WTC11 (cell line): Measurements from ENCODE around the gene S1PR5. TPM values are rescaled to one million over a fixed set of nuclear protein-coding genes. Genes with fewer than 3 reads are reported as not detected.

ENCODE experiments used
- AR ChIP-seq: fragments of 250-450 bp; sonication (Bioruptor Pico); IDR thresholded peaks from 2 replicates; pipeline ENCODE4 v1.9.0; 2021; ENCODE audit warnings: mild to moderate bottlenecking
- CBFB ChIP-seq: sonication (generic); formaldehyde crosslinking; IDR thresholded peaks from 2 replicates; pipeline ENCODE4 v1.8.1; 2022; ENCODE audit warnings: mild to moderate bottlenecking, low read depth, missing genetic modification reagents
- CREM ChIP-seq: sonication (generic); formaldehyde crosslinking; IDR thresholded peaks from 2 replicates; pipeline ENCODE4 v1.8.1; 2022; ENCODE audit warnings: mild to moderate bottlenecking, missing genetic modification reagents, moderate library complexity
- ELF4 ChIP-seq: sonication (generic); formaldehyde crosslinking; IDR thresholded peaks from 2 replicates; pipeline ENCODE4 v1.8.1; 2022; ENCODE audit warnings: low read depth, mild to moderate bottlenecking, moderate library complexity, missing genetic modification reagents
- FOXJ3 ChIP-seq: sonication (generic); formaldehyde crosslinking; IDR thresholded peaks from 2 replicates; pipeline ENCODE4 v1.9.0; 2021; ENCODE audit warnings: missing genetic modification reagents, mild to moderate bottlenecking, borderline replicate concordance
- HMGXB4 ChIP-seq: sonication (generic); formaldehyde crosslinking; IDR thresholded peaks from 2 replicates; pipeline ENCODE4 v1.8.1; 2023; ENCODE audit warnings: mild to moderate bottlenecking, moderate library complexity, missing genetic modification reagents
- IRF1 ChIP-seq: sonication (generic); formaldehyde crosslinking; IDR thresholded peaks from 2 replicates; pipeline ENCODE4 v1.8.0; 2023; ENCODE audit warnings: missing genetic modification reagents
- NFE2L1 ChIP-seq: sonication (generic); formaldehyde crosslinking; IDR thresholded peaks from 2 replicates; pipeline ENCODE4 v1.8.1; 2023; ENCODE audit warnings: missing genetic modification reagents
- PRDM15 ChIP-seq: sonication (generic); formaldehyde crosslinking; IDR thresholded peaks from 2 replicates; pipeline ENCODE4 v1.8.0; 2022; ENCODE audit warnings: missing genetic modification reagents
- SP1 ChIP-seq: sonication (generic); formaldehyde crosslinking; conservative IDR thresholded peaks from 2 replicates; pipeline ENCODE4 v1.8.1; 2022; ENCODE audit warnings: missing genetic modification reagents
- STAT6 ChIP-seq: sonication (generic); formaldehyde crosslinking; conservative IDR thresholded peaks from 2 replicates; pipeline ENCODE4 v1.8.1; 2023; ENCODE audit warnings: mild to moderate bottlenecking, low read depth, missing genetic modification reagents, moderate library complexity
- USF1 ChIP-seq: sonication (generic); formaldehyde crosslinking; IDR thresholded peaks from 2 replicates; pipeline ENCODE4 v1.8.0; 2022; ENCODE audit warnings: mild to moderate bottlenecking, missing genetic modification reagents
- ZMAT4 ChIP-seq: fragments of 250-450 bp; sonication (Bioruptor Pico); IDR thresholded peaks from 2 replicates; pipeline ENCODE4 v1.9.0; 2021; ENCODE audit warnings: mild to moderate bottlenecking
- ZNF121 ChIP-seq: sonication (generic); formaldehyde crosslinking; IDR thresholded peaks from 2 replicates; pipeline ENCODE4 v1.8.0; 2023; ENCODE audit warnings: missing genetic modification reagents
- ZNF138 ChIP-seq: sonication (generic); formaldehyde crosslinking; conservative IDR thresholded peaks from 2 replicates; pipeline ENCODE4 v1.8.1; 2022; ENCODE audit warnings: mild to moderate bottlenecking, moderate library complexity, missing genetic modification reagents
- ZNF219 ChIP-seq: sonication (generic); formaldehyde crosslinking; IDR thresholded peaks from 2 replicates; pipeline ENCODE4 v1.8.0; 2023; ENCODE audit warnings: missing genetic modification reagents, mild to moderate bottlenecking, borderline replicate concordance
- ZNF281 ChIP-seq: sonication (generic); formaldehyde crosslinking; IDR thresholded peaks from 2 replicates; pipeline ENCODE4 v1.8.0; 2023; ENCODE audit warnings: mild to moderate bottlenecking, missing genetic modification reagents
- ZNF317 ChIP-seq: sonication (generic); formaldehyde crosslinking; IDR thresholded peaks from 2 replicates; pipeline ENCODE4 v1.8.1; 2023; ENCODE audit warnings: low read depth, mild to moderate bottlenecking, moderate library complexity, missing genetic modification reagents, borderline replicate concordance
- ZNF512 ChIP-seq: sonication (generic); formaldehyde crosslinking; IDR thresholded peaks from 2 replicates; pipeline ENCODE4 v1.8.1; 2022; ENCODE audit warnings: missing genetic modification reagents, borderline replicate concordance
- ZNF671 ChIP-seq: fragments of 250-450 bp; sonication (Bioruptor Pico); IDR thresholded peaks from 2 replicates; pipeline ENCODE4 v1.8.0; 2021; ENCODE audit warnings: mild to moderate bottlenecking
- total RNA-seq: library from RNA; stranded (reverse); gene quantifications from 3 replicates; pipeline ENCODE4 v1.2.3, GENCODE V29; 2021

S1PR5 gene
- total RNA-seq, 1 experiment from 2014 or later, result 5.4 TPM

GRCh38 chr19:10565567-10566407 is 48.5 kb upstream of the S1PR5 start, which contains the start of gene KRI1 (continued):
- TF ChIP-seq ZNF512 (CRISPR knock-in tag), result no peak
- TF ChIP-seq ZNF138 (CRISPR knock-in tag), result no peak
- TF ChIP-seq HMGXB4 (CRISPR knock-in tag), result peak; percentile 94
- TF ChIP-seq ZNF671, result no peak
- no peak for TF ChIP-seq IRF1 (CRISPR knock-in tag)
- no peak for TF ChIP-seq CBFB (CRISPR knock-in tag)
- no peak for TF ChIP-seq AR
- 0 out of 2 replicates have a peak, but pooled peaks have one; percentile 13 for TF ChIP-seq ZNF317
- no peak; the same call in 1 of the 2 replicates for TF ChIP-seq CREM (CRISPR knock-in tag)
- no peak for TF ChIP-seq PRDM15 (CRISPR knock-in tag)
- no peak for TF ChIP-seq NFE2L1 (CRISPR knock-in tag)
- TF ChIP-seq ZNF281 (CRISPR knock-in tag), result no peak
- TF ChIP-seq USF1 (CRISPR knock-in tag), result peak; percentile 64
- no peak for TF ChIP-seq FOXJ3
- no peak for TF ChIP-seq ZNF121 (CRISPR knock-in tag)
- TF ChIP-seq ZMAT4 (CRISPR knock-in tag), result no peak
- TF ChIP-seq ELF4 (CRISPR knock-in tag), result no peak
- peak; percentile 84 for TF ChIP-seq ZNF219 (CRISPR knock-in tag)
- TF ChIP-seq STAT6, result no peak
- TF ChIP-seq SP1 (CRISPR knock-in tag), result peak; percentile 88
